B cell (primary cell): ENCODE measurements around the gene ZNF787.

Source experiments
- EZH2 ChIP-seq: IDR thresholded peaks from 2 replicates; pipeline ENCODE4 v1.6.1; 2012; ENCODE audit warnings: borderline replicate concordance, low read depth, mild to moderate bottlenecking, moderate library complexity, low read length; ENCODE audit not compliant: insufficient read depth, poor library complexity, severe bottlenecking
- TF ChIP-seq, protein P1 (sequence below): fragments of 200-600 bp; IDR thresholded peaks from one replicate; pipeline ENCODE4 v1.8.0; 2022; ENCODE audit warnings: antibody characterized with exemption, mild to moderate bottlenecking

DNA sequence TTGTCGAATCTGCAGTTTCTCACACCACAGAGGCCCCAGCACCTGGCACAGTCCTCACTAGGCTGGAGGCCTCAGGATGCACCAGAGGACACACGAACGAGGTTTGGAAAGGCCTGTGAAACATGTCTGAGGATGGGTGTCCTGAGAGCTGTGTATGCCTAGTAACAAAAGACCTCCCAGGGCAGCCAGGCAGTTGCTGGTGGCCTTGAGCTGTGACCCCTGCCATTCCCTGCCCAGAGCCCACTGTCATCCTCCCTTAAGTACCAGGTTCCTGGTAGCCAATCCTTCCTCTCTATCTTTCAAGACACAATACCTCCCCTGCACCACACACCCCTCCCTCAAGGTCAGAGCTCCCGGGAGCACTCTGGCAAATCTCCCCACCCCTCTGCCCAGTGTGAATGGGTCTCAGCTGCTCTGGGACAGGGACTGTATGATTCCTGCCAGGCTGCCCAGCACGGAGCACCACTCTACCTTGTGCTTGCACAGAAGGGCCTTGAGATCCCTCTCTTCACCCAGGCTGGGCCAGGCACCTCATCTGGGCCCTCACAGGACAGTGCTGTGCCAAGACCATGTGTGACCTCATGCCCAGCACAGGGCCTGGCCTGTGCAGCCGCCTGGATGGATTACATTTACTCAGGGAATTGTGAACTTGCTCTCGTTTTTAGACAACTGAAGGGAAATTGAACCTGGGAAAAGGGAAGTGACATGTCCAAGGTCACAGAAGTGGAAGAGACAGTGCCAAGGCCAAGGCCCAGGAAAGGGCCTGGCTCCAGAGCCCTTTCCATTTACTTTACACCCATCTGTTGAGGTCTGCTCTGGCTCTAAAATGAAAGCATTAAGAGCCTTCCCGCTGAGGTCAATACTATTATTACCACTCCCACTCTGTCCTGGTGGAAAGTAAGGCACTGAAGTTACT lies 2.2 kb downstream of the ZNF787 start:
- TF ChIP-seq, protein P1, sequence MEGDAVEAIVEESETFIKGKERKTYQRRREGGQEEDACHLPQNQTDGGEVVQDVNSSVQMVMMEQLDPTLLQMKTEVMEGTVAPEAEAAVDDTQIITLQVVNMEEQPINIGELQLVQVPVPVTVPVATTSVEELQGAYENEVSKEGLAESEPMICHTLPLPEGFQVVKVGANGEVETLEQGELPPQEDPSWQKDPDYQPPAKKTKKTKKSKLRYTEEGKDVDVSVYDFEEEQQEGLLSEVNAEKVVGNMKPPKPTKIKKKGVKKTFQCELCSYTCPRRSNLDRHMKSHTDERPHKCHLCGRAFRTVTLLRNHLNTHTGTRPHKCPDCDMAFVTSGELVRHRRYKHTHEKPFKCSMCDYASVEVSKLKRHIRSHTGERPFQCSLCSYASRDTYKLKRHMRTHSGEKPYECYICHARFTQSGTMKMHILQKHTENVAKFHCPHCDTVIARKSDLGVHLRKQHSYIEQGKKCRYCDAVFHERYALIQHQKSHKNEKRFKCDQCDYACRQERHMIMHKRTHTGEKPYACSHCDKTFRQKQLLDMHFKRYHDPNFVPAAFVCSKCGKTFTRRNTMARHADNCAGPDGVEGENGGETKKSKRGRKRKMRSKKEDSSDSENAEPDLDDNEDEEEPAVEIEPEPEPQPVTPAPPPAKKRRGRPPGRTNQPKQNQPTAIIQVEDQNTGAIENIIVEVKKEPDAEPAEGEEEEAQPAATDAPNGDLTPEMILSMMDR = no peak
- TF ChIP-seq EZH2 = no peak
